Calu3 (cell line): ENCODE measurements around the gene IL12RB1. TPM values are rescaled to one million over a fixed set of nuclear protein-coding genes. Genes with fewer than 3 reads are reported as not detected.

Experiments used
- BruUV-seq: library from RNA; stranded (reverse); fragments of 400-500 nt; replicated peaks from 2 replicates; lab custom pipeline; 2021; lab: Mats Ljungman, UMichigan
- CTCF ChIA-PET: fragments of 300-600 bp; sonication (Branson Sonifier 250); formaldehyde crosslinking; loops from one replicate; lab custom pipeline; 2022; ENCODE audit warnings: antibody characterized with exemption; lab: Charles Lee
- DNase-seq: peaks from one replicate; pipeline ENCODE4 v3.0.0; 2022
- H3K27ac Mint-ChIP-seq: one replicate; pipeline ENCODE4 v1.8.0; 2022; ENCODE audit warnings: mixed read lengths; ENCODE audit not compliant: unreplicated experiment
- H3K27me3 Mint-ChIP-seq: one replicate; pipeline ENCODE4 v1.8.0; 2022; ENCODE audit warnings: mixed read lengths; ENCODE audit not compliant: unreplicated experiment
- H3K36me3 Mint-ChIP-seq: one replicate; pipeline ENCODE4 v1.8.0; 2022; ENCODE audit warnings: mild to moderate bottlenecking, moderate library complexity, mixed read lengths; ENCODE audit not compliant: insufficient read depth, unreplicated experiment
- H3K4me1 Mint-ChIP-seq: one replicate; pipeline ENCODE4 v1.8.0; 2022; ENCODE audit warnings: mild to moderate bottlenecking, low read depth, mixed read lengths; ENCODE audit not compliant: unreplicated experiment
- H3K4me3 Mint-ChIP-seq: one replicate; pipeline ENCODE4 v1.8.0; 2022; ENCODE audit warnings: mild to moderate bottlenecking, low read depth, moderate library complexity, mixed read lengths; ENCODE audit not compliant: unreplicated experiment
- H3K9me3 Mint-ChIP-seq: one replicate; pipeline ENCODE4 v1.8.0; 2022; ENCODE audit warnings: low read depth, mixed read lengths; ENCODE audit not compliant: unreplicated experiment
- CTCF ChIP-seq: fragments of 200-600 bp; IDR thresholded peaks from one replicate; pipeline ENCODE4 v1.8.0; 2022; ENCODE audit warnings: antibody characterized with exemption; ENCODE audit not compliant: unreplicated experiment
- intact Hi-C: fragments of 100-400 bp; cut with micrococcal nuclease; formaldehyde crosslinking; loops from one replicate; pipeline ENCODE4 v1.10.0; 2022; ENCODE audit not compliant: unreplicated experiment
- total RNA-seq: library from RNA; stranded (reverse); gene quantifications from 2 replicates; pipeline ENCODE4 v1.2.3, GENCODE V29; 2022

The IL12RB1 gene
- total RNA-seq, 1 experiment from 2014 or later = not detected

DNA sequence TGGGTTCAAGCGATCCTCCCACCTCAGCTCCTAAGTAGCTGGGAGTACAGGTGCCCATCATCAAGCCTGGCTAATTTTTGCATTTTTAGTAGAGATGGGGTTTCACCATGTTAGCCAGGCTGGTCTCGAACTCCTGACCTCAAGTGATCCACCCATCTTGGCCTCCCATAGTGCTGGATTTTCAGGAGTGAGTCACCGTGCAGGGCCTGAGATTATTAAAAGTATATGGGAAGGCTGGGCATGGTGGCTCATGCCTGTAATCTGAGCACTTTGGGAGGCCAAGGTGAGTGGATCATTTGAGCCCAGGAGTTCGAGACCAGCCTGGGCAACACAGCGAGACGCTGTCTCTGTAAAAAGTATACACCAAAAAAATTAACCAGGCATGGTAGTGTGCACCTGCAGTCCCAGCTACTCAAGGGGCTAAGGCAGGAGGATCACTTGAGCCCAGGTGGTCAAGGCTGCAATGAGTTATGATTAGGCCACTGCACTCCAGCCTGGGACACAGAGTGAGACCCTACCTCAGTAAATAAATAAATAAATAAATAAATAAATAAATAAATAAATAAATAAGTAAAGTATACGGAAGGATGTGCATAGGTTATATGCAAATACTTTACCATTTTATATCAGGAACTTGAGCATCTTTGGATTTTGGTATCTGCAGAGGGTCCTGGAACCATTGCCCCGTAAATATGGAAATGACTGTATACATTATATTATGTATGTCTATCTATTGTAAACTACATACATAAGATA is 854 bp downstream of the IL12RB1 start:
- no TSS peak for BruUV-seq
- H3K36me3 Mint-ChIP-seq = no peaks in the 10 kb centered on the region
- H3K27me3 Mint-ChIP-seq = peaks cover 42% of the 10 kb centered on the region
- DNase-seq = no peak
- intact Hi-C loops = no loop called here
- CTCF ChIA-PET = no interaction called here
- peaks cover 7% of the 10 kb centered on the region for H3K4me1 Mint-ChIP-seq
- no peaks in the 10 kb centered on the region for H3K9me3 Mint-ChIP-seq
- H3K27ac Mint-ChIP-seq = no peak overlapping the region
- no peak overlapping the region for H3K4me3 Mint-ChIP-seq
- TF ChIP-seq CTCF = no peak

DNA sequence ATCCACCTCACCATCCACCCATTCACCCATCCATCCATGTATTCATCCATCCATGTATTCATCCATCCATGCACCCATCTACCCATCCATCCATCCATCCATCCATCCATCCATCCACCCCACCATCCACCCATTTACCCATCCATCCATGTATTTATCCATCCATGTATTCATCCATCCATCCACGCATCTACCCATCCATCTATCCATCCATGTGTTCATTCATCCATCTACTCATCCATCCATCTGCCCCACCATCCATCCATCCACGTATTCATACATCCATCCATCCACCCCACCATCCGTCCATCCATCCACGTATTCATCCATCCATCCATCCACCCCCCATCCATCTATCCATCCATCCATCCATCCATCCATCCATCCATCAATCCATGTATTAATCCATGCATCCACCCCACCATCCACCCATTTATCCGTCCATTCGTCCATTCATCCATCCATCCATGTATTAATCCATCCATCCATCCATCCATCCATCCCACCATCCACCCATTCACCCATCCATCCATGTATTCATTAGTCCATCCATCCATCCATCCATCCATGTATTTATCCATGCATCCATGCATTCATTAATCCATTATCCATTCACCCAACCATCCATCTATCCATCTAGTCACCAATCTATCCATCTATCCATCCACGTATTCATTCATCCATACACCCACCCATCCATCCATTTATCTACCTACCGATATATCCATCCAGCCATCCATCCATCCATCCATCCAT is 2.6 kb downstream of the IL12RB1 start:
- Mint-ChIP-seq H3K4me3 (no peak overlapping the region), H3K27ac (no peak overlapping the region), H3K36me3 (no peaks in the 10 kb centered on the region), H3K4me1 (peaks cover 7% of the 10 kb centered on the region), H3K27me3 (peaks cover 43% of the 10 kb centered on the region), H3K9me3 (no peaks in the 10 kb centered on the region)
- intact Hi-C loops = no loop called here
- CTCF ChIA-PET = no interaction called here
- no peak for DNase-seq
- BruUV-seq = no TSS peak
- no peak for TF ChIP-seq CTCF

- intact Hi-C loops = no loop called here
- CTCF ChIA-PET = interaction anchor here (1.2 kb wide), 1 partner anchor 39 kb away, joined by 4 read pairs; no protein-coding TSS in a partner anchor
- H3K4me1 Mint-ChIP-seq = no peaks in the 10 kb centered on the region
- H3K36me3 Mint-ChIP-seq = no peaks in the 10 kb centered on the region
- H3K9me3 Mint-ChIP-seq = no peaks in the 10 kb centered on the region
- no peak overlapping the region for H3K4me3 Mint-ChIP-seq
- H3K27me3 Mint-ChIP-seq = no peaks in the 10 kb centered on the region
- BruUV-seq = no TSS peak
- peak; percentile 13 for TF ChIP-seq CTCF
- H3K27ac Mint-ChIP-seq = no peak overlapping the region
- DNase-seq = no peak
Observed at GRCh38 chr19:18074192-18074591, 12.5 kb downstream of the IL12RB1 start.

- CTCF ChIA-PET = no interaction called here
- DNase-seq = no peak
- no peaks in the 10 kb centered on the region for H3K27me3 Mint-ChIP-seq
- no peak overlapping the region for H3K4me3 Mint-ChIP-seq
- no peaks in the 10 kb centered on the region for H3K4me1 Mint-ChIP-seq
- TF ChIP-seq CTCF = no peak
- no peaks in the 10 kb centered on the region for H3K9me3 Mint-ChIP-seq
- intact Hi-C loops = no loop called here
- no peak overlapping the region for H3K27ac Mint-ChIP-seq
- H3K36me3 Mint-ChIP-seq = no peaks in the 10 kb centered on the region
- BruUV-seq = no TSS peak
Observed at GRCh38 chr19:18073197-18073596, 13.5 kb downstream of the IL12RB1 start.
